ENCODE measurements around the gene ZNF26.

The ZNF26 gene

GRCh38 chr12:133061954-133062353 is 75.8 kb downstream of the ZNF26 start (continued):
- TF ChIP-seq RARB (CRISPR knock-in tag; IDR thresholded peaks at IDR 0.05): no peak

GRCh38 chr12:133063556-133063955 is 77.4 kb downstream of the ZNF26 start:
- no peak for ATAC-seq
- TF ChIP-seq RARB (CRISPR knock-in tag; IDR thresholded peaks at IDR 0.05) (no peak), ZFP30 (CRISPR knock-in tag; IDR thresholded peaks at IDR 0.05) (no peak)

GRCh38 chr12:133073836-133074235 is 87.7 kb downstream of the ZNF26 start:
- ATAC-seq: no peak
- no peak for TF ChIP-seq TOX (CRISPR knock-in tag; IDR thresholded peaks at IDR 0.05; ENCODE audit: borderline replicate concordance)
- no peak for TF ChIP-seq POU6F1 (CRISPR knock-in tag; IDR thresholded peaks at IDR 0.05; ENCODE audit: borderline replicate concordance, low read depth)
- TF ChIP-seq PATZ1 (CRISPR knock-in tag; IDR thresholded peaks at IDR 0.05; ENCODE audit: borderline replicate concordance): no peak
- TF ChIP-seq CSDC2 (CRISPR knock-in tag; IDR thresholded peaks at IDR 0.05): no peak
- TF ChIP-seq ZNF70 (CRISPR knock-in tag; IDR thresholded peaks at IDR 0.05): no peak
- no peak for TF ChIP-seq ZC3H10 (CRISPR knock-in tag; IDR thresholded peaks at IDR 0.05)

All from SK-N-SH treated with all-trans-retinoic acid at 6 μM for 48 hours (cell line).